K562 (cell line): ENCODE results near the gene LHX5. TPM values are rescaled to one million over a fixed set of nuclear protein-coding genes. Genes with fewer than 3 reads are reported as not detected.

Experiments used
- CBFA2T3 ChIP-seq: fragments of 450-650 bp; IDR thresholded peaks from 2 replicates; pipeline ENCODE4 v1.6.1; 2017
- CREM ChIP-seq: IDR thresholded peaks from 2 replicates; pipeline ENCODE4 v1.6.1; 2014; ENCODE audit warnings: antibody characterized with exemption, low read depth
- ELF1 ChIP-seq: fragments of 200-800 bp; sonication (Bioruptor generic); IDR thresholded peaks from 2 replicates; pipeline ENCODE4 v1.6.1; 2016; ENCODE audit warnings: missing genetic modification characterization, missing compliant biosample characterization
- L3MBTL2 ChIP-seq: fragments of 450-650 bp; IDR thresholded peaks from 2 replicates; pipeline ENCODE4 v1.6.1; 2016; ENCODE audit warnings: mild to moderate bottlenecking, moderate library complexity
- MTA1 ChIP-seq: fragments of 450-650 bp; IDR thresholded peaks from 2 replicates; pipeline ENCODE4 v1.6.1; 2017; ENCODE audit warnings: borderline replicate concordance
- NR2C1 ChIP-seq, 2 experiments: fragments of 450-650 bp; IDR thresholded peaks; 2 replicates each; pipeline ENCODE4 v1.6.1; 2017; ENCODE audit warnings: mild to moderate bottlenecking in 2 of 2, antibody characterized with exemption in 1 of 2, inconsistent platforms in 1 of 2, missing compliant biosample characterization in 1 of 2, missing genetic modification characterization in 1 of 2
- NR4A1 ChIP-seq, 2 experiments: fragments of 250-450 bp in 1 of 2; fragments of 450-650 bp in 1 of 2; sonication (Bioruptor Pico) in 1 of 2; IDR thresholded peaks; 2 replicates each; pipeline versions ENCODE4 v1.4.0 to v1.6.1; 2016 to 2020; ENCODE audit warnings: mild to moderate bottlenecking in 2 of 2, missing compliant biosample characterization in 1 of 2, missing genetic modification characterization in 1 of 2, moderate library complexity in 1 of 2
- SPI1 ChIP-seq: IDR thresholded peaks from 2 replicates; pipeline ENCODE4 v1.6.1; 2011; ENCODE audit warnings: low read depth, low read length, control low read depth, borderline replicate concordance
- ZBTB17 ChIP-seq: fragments of 450-650 bp; formaldehyde crosslinking; IDR thresholded peaks from 2 replicates; pipeline ENCODE4 v1.4.0; 2020; ENCODE audit warnings: mild to moderate bottlenecking
- ZNF79 ChIP-seq: fragments of 250-450 bp; sonication (Bioruptor Pico); IDR thresholded peaks from 2 replicates; pipeline ENCODE4 v1.4.0; 2020; ENCODE audit warnings: low read depth, mild to moderate bottlenecking, moderate library complexity
- polyA plus RNA-seq, 8 experiments: library from polyadenylated mRNA; depleted of rRNA in 4 of 8; stranded (reverse) in 5 of 8; unstranded in 3 of 8; fragments of >200 nt; fragmentation: Nextera tagmentation in 2 of 8; fragmentation: Illumina TruSeq in 1 of 8; extraction: Ambion mirVana in 2 of 8; extraction: Trizol in 1 of 8; gene quantifications; 2 replicates each; pipeline versions ENCODE4 v1.2.1 to v1.2.3, GENCODE V29; 2011 to 2014; ENCODE audit warnings: inconsistent platforms in 1 of 8, missing spikeins in 1 of 8
- total RNA-seq, 7 experiments: library from RNA; depleted of rRNA in 6 of 7; stranded (reverse); fragments of >200 nt in 6 of 7; fragmentation: Illumina TruSeq in 2 of 7; extraction: Trizol in 2 of 7; gene quantifications; 2 replicates each; pipeline versions ENCODE4 v1.2.1 to v1.2.3, GENCODE V29; 2011 to 2021; ENCODE audit warnings: low replicate concordance in 1 of 7
- TF ChIP-seq, protein P1 (sequence below): fragments of 450-650 bp; IDR thresholded peaks from 2 replicates; pipeline ENCODE4 v1.6.1; 2017; ENCODE audit warnings: antibody characterized with exemption, mild to moderate bottlenecking
- TF ChIP-seq, protein P2 (sequence below): fragments of 250-450 bp; sonication (Bioruptor Pico); IDR thresholded peaks from 2 replicates; pipeline ENCODE4 v1.5.0; 2021
- TF ChIP-seq, protein P3 (sequence below): sonication (generic); formaldehyde crosslinking; IDR thresholded peaks from 2 replicates; pipeline ENCODE4 v1.8.0; 2023; ENCODE audit warnings: mild to moderate bottlenecking, missing genetic modification reagents
- TF ChIP-seq, protein P4 (sequence below), 2 experiments: IDR thresholded peaks in 1 of 2; conservative IDR thresholded peaks in 1 of 2; 2 replicates each; pipeline ENCODE4 v1.6.1; 2016; ENCODE audit warnings: low read depth in 2 of 2, mild to moderate bottlenecking in 1 of 2, missing compliant biosample characterization in 1 of 2, missing genetic modification characterization in 1 of 2, moderate library complexity in 1 of 2

LHX5 gene
- total and polyA plus RNA-seq, 9 of the 15 experiments (the other 6 are each of a cell fraction or from before 2014, with no cell fraction given) = 0.04 to 0.17 (median 0.05) TPM; not detected in 6

DNA sequence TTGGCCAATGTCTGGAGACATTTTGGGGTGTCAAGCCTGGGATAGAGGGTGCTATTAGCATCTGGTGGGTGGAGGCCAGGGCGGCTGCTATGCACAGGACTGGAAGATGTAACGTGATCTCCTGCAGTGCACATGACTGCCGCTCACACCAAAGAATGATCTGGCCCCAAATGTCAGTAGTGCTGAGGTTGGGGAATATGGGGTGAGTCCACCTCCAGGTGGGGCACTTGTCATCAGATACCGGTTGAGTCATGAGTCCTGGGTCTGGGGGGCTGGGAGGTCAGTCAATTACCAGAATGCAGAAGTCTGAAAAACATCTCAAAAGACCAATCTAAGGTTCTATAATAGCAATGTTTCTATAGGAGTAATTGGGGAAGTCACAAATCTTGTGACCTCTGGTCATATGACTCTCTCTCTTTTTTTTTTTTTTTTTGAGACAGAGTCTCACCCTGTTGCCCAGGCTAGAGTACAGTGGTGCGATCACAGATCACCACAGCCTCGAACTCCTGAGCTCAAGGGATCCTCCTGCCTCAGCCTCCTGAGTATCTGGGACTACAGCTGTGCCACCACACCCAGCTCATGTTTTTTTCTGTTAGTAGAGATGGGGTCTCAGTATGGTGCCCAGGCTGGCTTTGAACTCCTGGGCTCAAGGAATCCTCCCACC lies 55.4 kb downstream of the LHX5 start (continued):
- TF ChIP-seq, protein P1, sequence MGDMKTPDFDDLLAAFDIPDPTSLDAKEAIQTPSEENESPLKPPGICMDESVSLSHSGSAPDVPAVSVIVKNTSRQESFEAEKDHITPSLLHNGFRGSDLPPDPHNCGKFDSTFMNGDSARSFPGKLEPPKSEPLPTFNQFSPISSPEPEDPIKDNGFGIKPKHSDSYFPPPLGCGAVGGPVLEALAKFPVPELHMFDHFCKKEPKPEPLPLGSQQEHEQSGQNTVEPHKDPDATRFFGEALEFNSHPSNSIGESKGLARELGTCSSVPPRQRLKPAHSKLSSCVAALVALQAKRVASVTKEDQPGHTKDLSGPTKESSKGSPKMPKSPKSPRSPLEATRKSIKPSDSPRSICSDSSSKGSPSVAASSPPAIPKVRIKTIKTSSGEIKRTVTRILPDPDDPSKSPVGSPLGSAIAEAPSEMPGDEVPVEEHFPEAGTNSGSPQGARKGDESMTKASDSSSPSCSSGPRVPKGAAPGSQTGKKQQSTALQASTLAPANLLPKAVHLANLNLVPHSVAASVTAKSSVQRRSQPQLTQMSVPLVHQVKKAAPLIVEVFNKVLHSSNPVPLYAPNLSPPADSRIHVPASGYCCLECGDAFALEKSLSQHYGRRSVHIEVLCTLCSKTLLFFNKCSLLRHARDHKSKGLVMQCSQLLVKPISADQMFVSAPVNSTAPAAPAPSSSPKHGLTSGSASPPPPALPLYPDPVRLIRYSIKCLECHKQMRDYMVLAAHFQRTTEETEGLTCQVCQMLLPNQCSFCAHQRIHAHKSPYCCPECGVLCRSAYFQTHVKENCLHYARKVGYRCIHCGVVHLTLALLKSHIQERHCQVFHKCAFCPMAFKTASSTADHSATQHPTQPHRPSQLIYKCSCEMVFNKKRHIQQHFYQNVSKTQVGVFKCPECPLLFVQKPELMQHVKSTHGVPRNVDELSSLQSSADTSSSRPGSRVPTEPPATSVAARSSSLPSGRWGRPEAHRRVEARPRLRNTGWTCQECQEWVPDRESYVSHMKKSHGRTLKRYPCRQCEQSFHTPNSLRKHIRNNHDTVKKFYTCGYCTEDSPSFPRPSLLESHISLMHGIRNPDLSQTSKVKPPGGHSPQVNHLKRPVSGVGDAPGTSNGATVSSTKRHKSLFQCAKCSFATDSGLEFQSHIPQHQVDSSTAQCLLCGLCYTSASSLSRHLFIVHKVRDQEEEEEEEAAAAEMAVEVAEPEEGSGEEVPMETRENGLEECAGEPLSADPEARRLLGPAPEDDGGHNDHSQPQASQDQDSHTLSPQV = no peak; the same call in 1 of the 2 replicates
- TF ChIP-seq CBFA2T3 (peak; percentile 26; the same call in 1 of the 2 replicates), SPI1 (peak; percentile 55; the same call in 1 of the 2 replicates), ZNF79 (no peak), ZBTB17 (CRISPR knock-in tag) (peak; percentile 88), ELF1 (tag) (0 out of 2 replicates have a peak, but pooled peaks have one; percentile 25), L3MBTL2 (peak; percentile 83), NR2C1 (IDR thresholded peaks at IDR 0.05) (peak; percentile 62; the same call in 1 of the 2 replicates), NR2C1 (tag; IDR thresholded peaks at IDR 0.05) (peak; percentile 65; the same call in 1 of the 2 replicates), MTA1 (peak; percentile 22; the same call in 1 of the 2 replicates), CREM (0 out of 2 replicates have a peak, but pooled peaks have one; percentile 4), NR4A1 (CRISPR knock-in tag; IDR thresholded peaks at IDR 0.05) (0 out of 2 replicates have a peak, but pooled peaks have one; percentile 49), NR4A1 (tag; IDR thresholded peaks at IDR 0.05) (peak; percentile 49; the same call in 1 of the 2 replicates)
- TF ChIP-seq, protein P2, sequence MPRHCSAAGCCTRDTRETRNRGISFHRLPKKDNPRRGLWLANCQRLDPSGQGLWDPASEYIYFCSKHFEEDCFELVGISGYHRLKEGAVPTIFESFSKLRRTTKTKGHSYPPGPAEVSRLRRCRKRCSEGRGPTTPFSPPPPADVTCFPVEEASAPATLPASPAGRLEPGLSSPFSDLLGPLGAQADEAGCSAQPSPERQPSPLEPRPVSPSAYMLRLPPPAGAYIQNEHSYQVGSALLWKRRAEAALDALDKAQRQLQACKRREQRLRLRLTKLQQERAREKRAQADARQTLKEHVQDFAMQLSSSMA (CRISPR knock-in tag) = no peak
- TF ChIP-seq, protein P3, sequence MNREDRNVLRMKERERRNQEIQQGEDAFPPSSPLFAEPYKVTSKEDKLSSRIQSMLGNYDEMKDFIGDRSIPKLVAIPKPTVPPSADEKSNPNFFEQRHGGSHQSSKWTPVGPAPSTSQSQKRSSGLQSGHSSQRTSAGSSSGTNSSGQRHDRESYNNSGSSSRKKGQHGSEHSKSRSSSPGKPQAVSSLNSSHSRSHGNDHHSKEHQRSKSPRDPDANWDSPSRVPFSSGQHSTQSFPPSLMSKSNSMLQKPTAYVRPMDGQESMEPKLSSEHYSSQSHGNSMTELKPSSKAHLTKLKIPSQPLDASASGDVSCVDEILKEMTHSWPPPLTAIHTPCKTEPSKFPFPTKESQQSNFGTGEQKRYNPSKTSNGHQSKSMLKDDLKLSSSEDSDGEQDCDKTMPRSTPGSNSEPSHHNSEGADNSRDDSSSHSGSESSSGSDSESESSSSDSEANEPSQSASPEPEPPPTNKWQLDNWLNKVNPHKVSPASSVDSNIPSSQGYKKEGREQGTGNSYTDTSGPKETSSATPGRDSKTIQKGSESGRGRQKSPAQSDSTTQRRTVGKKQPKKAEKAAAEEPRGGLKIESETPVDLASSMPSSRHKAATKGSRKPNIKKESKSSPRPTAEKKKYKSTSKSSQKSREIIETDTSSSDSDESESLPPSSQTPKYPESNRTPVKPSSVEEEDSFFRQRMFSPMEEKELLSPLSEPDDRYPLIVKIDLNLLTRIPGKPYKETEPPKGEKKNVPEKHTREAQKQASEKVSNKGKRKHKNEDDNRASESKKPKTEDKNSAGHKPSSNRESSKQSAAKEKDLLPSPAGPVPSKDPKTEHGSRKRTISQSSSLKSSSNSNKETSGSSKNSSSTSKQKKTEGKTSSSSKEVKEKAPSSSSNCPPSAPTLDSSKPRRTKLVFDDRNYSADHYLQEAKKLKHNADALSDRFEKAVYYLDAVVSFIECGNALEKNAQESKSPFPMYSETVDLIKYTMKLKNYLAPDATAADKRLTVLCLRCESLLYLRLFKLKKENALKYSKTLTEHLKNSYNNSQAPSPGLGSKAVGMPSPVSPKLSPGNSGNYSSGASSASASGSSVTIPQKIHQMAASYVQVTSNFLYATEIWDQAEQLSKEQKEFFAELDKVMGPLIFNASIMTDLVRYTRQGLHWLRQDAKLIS (CRISPR knock-in tag) = 0 out of 2 replicates have a peak, but pooled peaks have one; percentile 29
- TF ChIP-seq, protein P4, sequence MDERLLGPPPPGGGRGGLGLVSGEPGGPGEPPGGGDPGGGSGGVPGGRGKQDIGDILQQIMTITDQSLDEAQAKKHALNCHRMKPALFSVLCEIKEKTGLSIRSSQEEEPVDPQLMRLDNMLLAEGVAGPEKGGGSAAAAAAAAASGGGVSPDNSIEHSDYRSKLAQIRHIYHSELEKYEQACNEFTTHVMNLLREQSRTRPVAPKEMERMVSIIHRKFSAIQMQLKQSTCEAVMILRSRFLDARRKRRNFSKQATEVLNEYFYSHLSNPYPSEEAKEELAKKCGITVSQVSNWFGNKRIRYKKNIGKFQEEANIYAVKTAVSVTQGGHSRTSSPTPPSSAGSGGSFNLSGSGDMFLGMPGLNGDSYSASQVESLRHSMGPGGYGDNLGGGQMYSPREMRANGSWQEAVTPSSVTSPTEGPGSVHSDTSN (CRISPR knock-in tag; IDR thresholded peaks at IDR 0.05; ENCODE audit: low read depth) = no peak
- TF ChIP-seq, protein P4 (tag; conservative IDR thresholded peaks at IDR 0.05; ENCODE audit: low read depth) = peak; percentile 45
